Fibroblast of skin of left quadriceps (primary cell): ENCODE measurements around the gene OTUD5.
A peak's percentile ranks its signal among the peaks of the same experiment; 100 is the strongest.

Experiments used
- DNase-seq, 2 experiments: peaks; one replicate each; pipeline ENCODE4 v3.0.0-alpha.2; 2013; ENCODE audit warnings: low read depth in 2 of 2

Gene OTUD5

GRCh38 chrX:48972220-48973164 is 15.1 kb upstream of the OTUD5 start:
- peak in 1 of 2 experiments; percentile 29 for DNase-seq

GRCh38 chrX:48971249-48972219 is 14.1 kb upstream of the OTUD5 start, which contains the start of gene KCND1:
Gene KCND1 (minus strand): TSS chrX:48971844. CDS start chrX:48970271, 1,573 bp downstream.
- peak; percentile 49 to 54 for DNase-seq

GRCh38 chrX:48969471-48969870 is 12.1 kb upstream of the OTUD5 start:
- no peak for DNase-seq

- DNase-seq, result no peak
Measured at GRCh38 chrX:48968377-48968776, 11.0 kb upstream of the OTUD5 start.

GRCh38 chrX:48966796-48967579 is 9.6 kb upstream of the OTUD5 start:
- no peak for DNase-seq

- DNase-seq, result no peak
Measured at GRCh38 chrX:48965959-48966358, 8.6 kb upstream of the OTUD5 start.

- no peak for DNase-seq
Measured at GRCh38 chrX:48961585-48962091, 4.2 kb upstream of the OTUD5 start.

GRCh38 chrX:48960291-48960690 is 2.9 kb upstream of the OTUD5 start:
- DNase-seq, result no peak

- no peak for DNase-seq
Measured at GRCh38 chrX:48958635-48959094, 1.3 kb upstream of the OTUD5 start.

- peak; percentile 96 for DNase-seq
Measured at GRCh38 chrX:48957827-48958634, 624 bp upstream of the OTUD5 start.

- DNase-seq, result no peak
Measured at GRCh38 chrX:48956728-48957414, 536 bp downstream of the OTUD5 start.

GRCh38 chrX:48948589-48948988 is 8.8 kb downstream of the OTUD5 start:
- DNase-seq, result no peak

GRCh38 chrX:48945517-48946348 is 11.7 kb downstream of the OTUD5 start:
- no peak for DNase-seq

- DNase-seq, result no peak
Measured at GRCh38 chrX:48942895-48943294, 14.5 kb downstream of the OTUD5 start.

- no peak for DNase-seq
Measured at GRCh38 chrX:48940404-48940955, 16.9 kb downstream of the OTUD5 start.

- DNase-seq, result no peak
Measured at GRCh38 chrX:48939524-48940228, 17.7 kb downstream of the OTUD5 start.

GRCh38 chrX:48938721-48939425 is 18.5 kb downstream of the OTUD5 start:
- DNase-seq, result no peak
